Measurements from ENCODE around the gene RHBDD1.

DNA sequence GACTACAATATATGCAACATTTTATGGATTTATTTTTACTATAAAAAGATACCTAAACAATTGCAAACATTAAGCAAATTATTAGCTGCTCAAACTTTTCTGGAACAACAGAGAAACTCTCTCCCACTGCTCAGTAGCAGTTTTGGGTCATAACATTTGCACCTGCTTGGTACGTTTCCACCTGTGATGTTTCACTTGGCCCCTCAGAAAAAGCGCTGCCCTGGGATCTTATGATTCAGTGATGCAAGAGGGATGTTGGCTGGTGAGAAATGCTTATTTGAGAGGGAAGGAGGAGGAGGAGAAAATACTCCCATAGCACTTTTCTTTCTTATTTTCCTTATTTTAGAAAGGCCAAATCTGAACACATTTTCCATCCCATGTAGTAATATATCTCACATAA, 45.4 kb upstream of the RHBDD1 start:
- TF ChIP-seq POLR2A (IDR thresholded peaks at IDR 0.05) (no peak), CTCF (IDR thresholded peaks at IDR 0.05) (no peak)
